HCT116 (cell line): Measurements from ENCODE around the gene ZIC4.

Experiments
- CEBPB ChIP-seq: IDR thresholded peaks from 2 replicates; pipeline ENCODE4 v1.6.1; 2012; ENCODE audit warnings: low read depth
- CTCF ChIP-seq, 3 experiments: fragments of 200-600 bp in 1 of 3; sonication (generic) in 1 of 3; IDR thresholded peaks in 2 of 3; conservative IDR thresholded peaks in 1 of 3; 2 replicates each; pipeline ENCODE4 v1.5.1; 2012 to 2017; ENCODE audit warnings: low read depth in 2 of 3, low read length in 2 of 3, antibody characterized with exemption in 1 of 3, borderline replicate concordance in 1 of 3, control low read depth in 1 of 3, mild to moderate bottlenecking in 1 of 3, mixed read lengths in 1 of 3, mixed run types in 1 of 3, moderate library complexity in 1 of 3; ENCODE audit not compliant: insufficient read depth in 1 of 3
- ELF1 ChIP-seq: IDR thresholded peaks from 2 replicates; pipeline ENCODE4 v1.6.1; 2012; ENCODE audit warnings: low read depth, borderline replicate concordance
- EZH2phosphoT487 ChIP-seq: fragments of 200-600 bp; IDR thresholded peaks from 2 replicates; pipeline ENCODE4 v1.6.1; 2018; ENCODE audit warnings: antibody characterized with exemption, borderline replicate concordance
- JUND ChIP-seq: IDR thresholded peaks from 2 replicates; pipeline ENCODE4 v1.6.1; 2012
- MAX ChIP-seq: IDR thresholded peaks from 2 replicates; pipeline ENCODE4 v1.6.1; 2012
- POLR2A ChIP-seq: IDR thresholded peaks from 2 replicates; pipeline ENCODE4 v1.7.0; 2011; ENCODE audit warnings: borderline replicate concordance; ENCODE audit not compliant: insufficient read depth, insufficient read length; ENCODE audit errors: extremely low read depth
- REST ChIP-seq: IDR thresholded peaks from 2 replicates; pipeline ENCODE4 v1.6.1; 2012; ENCODE audit warnings: low read depth
- SIN3A ChIP-seq: IDR thresholded peaks from 2 replicates; pipeline ENCODE4 v1.6.1; 2012; ENCODE audit warnings: low read depth
- SP1 ChIP-seq: IDR thresholded peaks from 2 replicates; pipeline ENCODE4 v1.6.1; 2012; ENCODE audit warnings: low read depth
- ZNF274 ChIP-seq: fragments of 200-500 bp; sonication (Bioruptor generic); IDR thresholded peaks from 2 replicates; pipeline ENCODE4 v1.6.1; 2014; ENCODE audit warnings: mild to moderate bottlenecking, low read depth, low read length, inconsistent platforms

GRCh38 chr3:147368151-147368550, 38.2 kb downstream of the ZIC4 start:
- TF ChIP-seq CTCF (IDR thresholded peaks at IDR 0.05 in 2 of 3, conservative IDR thresholded peaks at IDR 0.05 in 1 of 3; ENCODE audit: borderline replicate concordance in 1 of 3, insufficient read depth in 1 of 3, low read depth in 2 of 3, low read length in 2 of 3) (no peak), CEBPB (no peak), POLR2A (no peak), ELF1 (no peak), SIN3A (no peak), JUND (no peak), SP1 (no peak), EZH2phosphoT487 (no peak), MAX (no peak), ZNF274 (no peak), REST (no peak)
